GM15510 (cell line): Measurements from ENCODE around the gene SLC9A9.

Experiments used
- POLR2A ChIP-seq: IDR thresholded peaks from 3 replicates; pipeline ENCODE4 v1.6.1; 2011; ENCODE audit warnings: borderline replicate concordance; ENCODE audit not compliant: insufficient read length; ENCODE audit errors: extremely low read depth

SLC9A9 gene

GRCh38 chr3:143450632-143451031 is 397.6 kb downstream of the SLC9A9 start:
- TF ChIP-seq POLR2A = no peak

GRCh38 chr3:143447491-143447890 is 400.8 kb downstream of the SLC9A9 start:
- no peak for TF ChIP-seq POLR2A

DNA sequence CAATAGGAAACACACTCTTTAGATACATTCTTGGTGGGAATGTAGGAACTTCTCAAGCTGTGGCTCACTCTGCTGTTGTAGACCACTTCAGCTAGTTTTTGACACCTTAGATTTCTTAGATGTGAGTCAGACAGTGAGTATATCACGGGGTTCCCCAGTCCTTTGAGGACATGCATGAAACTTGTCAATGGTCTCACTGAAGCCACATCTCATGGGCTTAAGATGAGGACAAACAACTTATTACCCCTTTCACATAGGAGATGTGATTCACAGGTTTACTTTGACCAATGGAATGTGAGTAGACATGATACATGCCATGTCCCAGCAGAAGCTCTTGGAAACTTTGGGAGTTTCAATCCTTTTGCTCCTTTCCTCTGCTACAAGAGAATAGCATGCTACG is 403.1 kb downstream of the SLC9A9 start:
- TF ChIP-seq POLR2A = no peak

DNA sequence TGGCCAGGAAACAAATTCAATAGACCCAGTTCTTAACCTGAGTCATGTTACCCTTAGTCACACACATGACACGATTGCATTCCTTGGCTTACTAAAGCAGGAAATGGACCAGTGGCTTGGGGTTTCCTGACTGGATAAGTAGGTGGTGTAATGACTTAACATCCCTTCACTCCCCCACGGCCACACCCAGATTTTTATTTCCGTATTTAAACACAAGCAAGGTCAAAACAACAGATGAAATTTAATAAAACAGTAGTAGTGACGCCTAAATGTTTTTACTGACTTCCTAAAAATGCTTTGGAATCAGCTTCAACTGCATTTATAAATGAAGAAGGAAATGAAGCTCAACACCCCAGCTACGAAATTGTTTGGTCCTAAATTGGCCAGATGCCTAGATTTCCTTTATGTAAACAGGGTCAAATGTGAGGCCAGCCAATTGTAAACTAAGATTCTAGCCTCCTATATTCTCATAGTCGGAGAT is 404.4 kb downstream of the SLC9A9 start:
- no peak for TF ChIP-seq POLR2A

- TF ChIP-seq POLR2A = no peak
Observed at GRCh38 chr3:143442814-143443447, 405.3 kb downstream of the SLC9A9 start.

DNA sequence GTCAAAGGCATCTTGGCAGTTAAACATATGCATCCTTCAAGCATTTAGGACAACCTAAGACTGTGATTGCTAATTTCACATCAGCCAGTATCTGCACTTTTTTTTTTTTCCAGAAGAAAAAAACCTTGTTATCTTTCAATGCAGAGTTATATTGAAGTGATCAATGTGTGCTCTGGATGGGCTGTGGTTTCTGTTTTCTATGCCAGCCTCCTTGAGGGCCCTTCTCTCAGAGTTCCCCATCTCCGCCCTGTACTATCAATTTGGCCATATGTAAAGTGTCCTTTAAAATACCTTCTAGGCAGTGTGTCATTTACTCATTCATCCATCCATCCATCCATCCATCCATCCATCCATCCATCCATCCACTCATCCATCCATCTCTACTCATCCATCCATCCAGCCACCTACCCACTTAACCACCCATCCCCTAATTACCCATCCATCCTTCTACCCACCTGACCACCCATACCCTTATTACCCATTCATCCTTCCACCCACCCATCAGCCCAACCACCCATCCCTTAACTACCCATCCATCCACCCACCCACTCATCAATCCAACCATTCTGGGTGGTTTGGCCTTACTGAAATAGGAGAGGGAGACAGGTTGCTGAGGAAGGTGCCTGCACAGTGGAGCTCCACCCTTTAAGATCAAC is 406.6 kb downstream of the SLC9A9 start:
- TF ChIP-seq POLR2A = no peak

- no peak for TF ChIP-seq POLR2A
Observed at GRCh38 chr3:143439817-143440216, 408.5 kb downstream of the SLC9A9 start.

- no peak for TF ChIP-seq POLR2A
Observed at GRCh38 chr3:143437405-143437804, 410.9 kb downstream of the SLC9A9 start.

GRCh38 chr3:143436231-143436930 is 411.9 kb downstream of the SLC9A9 start:
- no peak for TF ChIP-seq POLR2A

DNA sequence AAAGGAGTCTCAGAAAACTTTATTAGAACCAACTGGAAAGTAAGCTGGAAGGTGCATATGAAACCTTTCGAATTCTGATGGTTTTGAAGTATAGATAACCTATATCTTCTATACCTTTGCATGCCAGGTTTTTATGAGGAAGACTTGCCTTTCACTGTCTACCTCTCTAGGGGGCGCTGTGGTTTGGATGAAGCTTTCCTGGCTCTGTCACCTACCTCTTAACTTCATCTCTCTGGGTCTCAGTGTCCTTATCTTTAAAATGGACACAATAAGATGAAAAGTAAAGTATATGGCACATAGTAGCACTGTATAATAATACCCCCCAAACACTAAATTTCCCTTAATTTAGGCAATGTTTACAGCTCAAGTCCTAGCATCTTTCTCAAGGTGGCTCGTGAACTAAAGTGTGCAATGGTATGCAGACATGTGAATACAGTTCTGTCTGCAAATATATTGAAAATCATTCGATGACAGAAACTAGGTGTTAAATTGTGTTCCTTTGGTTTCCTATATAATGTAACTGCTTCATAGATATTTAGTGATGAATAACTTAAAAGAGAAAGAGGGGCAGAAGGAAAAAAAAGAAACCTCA is 414.4 kb downstream of the SLC9A9 start:
- no peak for TF ChIP-seq POLR2A

- no peak for TF ChIP-seq POLR2A
Observed at GRCh38 chr3:143430568-143430967, 417.7 kb downstream of the SLC9A9 start.

GRCh38 chr3:143429628-143430514 is 418.4 kb downstream of the SLC9A9 start:
- TF ChIP-seq POLR2A = no peak

DNA sequence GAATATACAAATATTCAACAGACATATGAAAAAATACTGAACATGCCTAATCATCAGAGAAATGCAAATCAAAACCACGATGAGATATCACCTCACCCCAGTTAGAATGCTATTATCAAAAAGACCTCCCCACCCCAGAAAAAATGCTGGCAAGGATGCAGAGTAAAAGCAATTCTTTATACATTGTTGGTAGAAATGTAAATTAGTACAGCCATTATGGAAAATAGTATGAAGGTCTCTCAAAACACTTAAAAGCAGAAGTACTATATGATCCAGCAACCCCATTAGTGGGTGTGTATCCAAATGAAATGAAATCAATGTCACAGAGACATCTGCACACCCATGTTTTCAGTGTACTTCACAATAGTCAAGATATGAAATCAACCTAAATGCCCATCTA is 420.0 kb downstream of the SLC9A9 start:
- no peak for TF ChIP-seq POLR2A

GRCh38 chr3:143427631-143428030 is 420.6 kb downstream of the SLC9A9 start:
- no peak for TF ChIP-seq POLR2A
